Activated CD8-positive, alpha-beta T cell treated with anti-CD3 and anti-CD28 coated beads, Interleukin-2, amount 10 ng/mL, durations not matched to agents 7 days and 5 days (primary cell): Measurements from ENCODE around the gene TSC22D1. TPM values are rescaled to one million over a fixed set of nuclear protein-coding genes. Genes with fewer than 3 reads are reported as not detected.

ENCODE experiments used
- ATAC-seq: fragments of 150-1000 bp; cut with Tn5 transposase; one replicate; pipeline ENCODE4 v1.10.0; 2021; ENCODE audit warnings: moderate library complexity
- CTCF ChIA-PET: fragments of 350-600 bp; sonication (Branson Sonifier 250); formaldehyde crosslinking; loops from one replicate; lab custom pipeline; 2021; ENCODE audit warnings: antibody characterized with exemption; lab: Charles Lee
- POLR2A ChIA-PET: fragments of 350-600 bp; sonication (Branson Sonifier 250); formaldehyde crosslinking; loops from one replicate; lab custom pipeline; 2021; ENCODE audit warnings: antibody characterized with exemption; lab: Charles Lee
- DNase-seq: peaks from one replicate; pipeline ENCODE4 v3.0.0-alpha.2; 2020
- H3K27ac Mint-ChIP-seq: one replicate; pipeline ENCODE4 v1.8.0; 2021; ENCODE audit warnings: mild to moderate bottlenecking, mixed read lengths
- H3K27me3 Mint-ChIP-seq: one replicate; pipeline ENCODE4 v1.8.0; 2021; ENCODE audit warnings: low read depth, mixed read lengths
- H3K36me3 Mint-ChIP-seq: one replicate; pipeline ENCODE4 v1.8.0; 2021; ENCODE audit warnings: low read depth, mixed read lengths
- H3K4me1 Mint-ChIP-seq: one replicate; pipeline ENCODE4 v1.8.0; 2021; ENCODE audit warnings: low read depth, mixed read lengths
- H3K4me3 Mint-ChIP-seq: one replicate; pipeline ENCODE4 v1.8.0; 2021; ENCODE audit warnings: mild to moderate bottlenecking, mixed read lengths
- H3K9me3 Mint-ChIP-seq: one replicate; pipeline ENCODE4 v1.8.0; 2022; ENCODE audit warnings: mixed read lengths; ENCODE audit not compliant: insufficient read depth
- total RNA-seq, 2 experiments: library from RNA; stranded (reverse); gene quantifications; one replicate each; pipeline ENCODE4 v1.2.3, GENCODE V29; 2021

The TSC22D1 gene
- total RNA-seq, 2 experiments from 2014 or later, result 13.7 to 15.8 TPM

- POLR2A ChIA-PET, result no interaction called here
- Mint-ChIP-seq H3K36me3 (no peaks in the 10 kb centered on the region), H3K9me3 (no peaks in the 10 kb centered on the region), H3K27me3 (peaks cover 21% of the 10 kb centered on the region), H3K4me3 (peak overlapping the region; percentile 78), H3K4me1 (peaks cover 28% of the 10 kb centered on the region), H3K27ac (no peak overlapping the region)
- ATAC-seq, result no peak
- CTCF ChIA-PET, result interaction anchor here (0.9 to 5.6 kb wide), 4 partner anchors 244 to 530 kb away, joined by 3 to 62 read pairs (median 22); no protein-coding TSS in a partner anchor
- no peak for DNase-seq
Observed at GRCh38 chr13:44434766-44435141, 141.4 kb downstream of the TSC22D1 start.

- ChIA-PET POLR2A (no interaction called here), CTCF (interaction anchor here (1.3 to 5.6 kb wide), 4 partner anchors 243 to 529 kb away, joined by 3 to 62 read pairs (median 22); no protein-coding TSS in a partner anchor)
- Mint-ChIP-seq H3K4me3 (no peak overlapping the region), H3K4me1 (peaks cover 28% of the 10 kb centered on the region), H3K36me3 (no peaks in the 10 kb centered on the region), H3K9me3 (no peaks in the 10 kb centered on the region), H3K27me3 (peaks cover 21% of the 10 kb centered on the region), H3K27ac (no peak overlapping the region)
- ATAC-seq, result no peak
- no peak for DNase-seq
Observed at GRCh38 chr13:44433863-44434765, 142.0 kb downstream of the TSC22D1 start.

- POLR2A ChIA-PET, result no interaction called here
- ATAC-seq, result no peak
- H3K27ac Mint-ChIP-seq, result no peak overlapping the region
- CTCF ChIA-PET, result interaction anchor here (1.3 kb wide), 1 partner anchor 524 kb away, joined by 3 read pairs; no protein-coding TSS in a partner anchor
- no peak for DNase-seq
- H3K4me3 Mint-ChIP-seq, result no peak overlapping the region
- H3K9me3 Mint-ChIP-seq, result no peaks in the 10 kb centered on the region
- H3K4me1 Mint-ChIP-seq, result peaks cover 27% of the 10 kb centered on the region
- no peaks in the 10 kb centered on the region for H3K36me3 Mint-ChIP-seq
- peaks cover 22% of the 10 kb centered on the region for H3K27me3 Mint-ChIP-seq
Observed at GRCh38 chr13:44432650-44433049, 143.5 kb downstream of the TSC22D1 start.

GRCh38 chr13:44431150-44431549 lies 145.0 kb downstream of the TSC22D1 start:
- ATAC-seq (no peak), DNase-seq (no peak)
- no peaks in the 10 kb centered on the region for H3K36me3 Mint-ChIP-seq
- ChIA-PET POLR2A (no interaction called here), CTCF (no interaction called here)
- no peak overlapping the region for H3K4me3 Mint-ChIP-seq
- H3K27me3 Mint-ChIP-seq, result peaks cover 14% of the 10 kb centered on the region
- H3K27ac Mint-ChIP-seq, result no peak overlapping the region
- peaks cover 17% of the 10 kb centered on the region for H3K4me1 Mint-ChIP-seq
- no peaks in the 10 kb centered on the region for H3K9me3 Mint-ChIP-seq

GRCh38 chr13:44429311-44429710 lies 146.8 kb downstream of the TSC22D1 start:
- no peaks in the 10 kb centered on the region for H3K36me3 Mint-ChIP-seq
- H3K27me3 Mint-ChIP-seq, result peaks cover 5% of the 10 kb centered on the region
- ChIA-PET POLR2A (no interaction called here), CTCF (no interaction called here)
- no peak overlapping the region for H3K4me3 Mint-ChIP-seq
- DNase-seq (no peak), ATAC-seq (no peak)
- H3K4me1 Mint-ChIP-seq, result no peaks in the 10 kb centered on the region
- H3K27ac Mint-ChIP-seq, result no peak overlapping the region
- no peaks in the 10 kb centered on the region for H3K9me3 Mint-ChIP-seq

GRCh38 chr13:44426461-44426860 lies 149.7 kb downstream of the TSC22D1 start:
- peaks cover 17% of the 10 kb centered on the region for H3K27me3 Mint-ChIP-seq
- no peak for ATAC-seq
- no peaks in the 10 kb centered on the region for H3K9me3 Mint-ChIP-seq
- DNase-seq, result no peak
- H3K4me3 Mint-ChIP-seq, result no peak overlapping the region
- H3K27ac Mint-ChIP-seq, result no peak overlapping the region
- no peaks in the 10 kb centered on the region for H3K4me1 Mint-ChIP-seq
- ChIA-PET POLR2A (no interaction called here), CTCF (no interaction called here)
- H3K36me3 Mint-ChIP-seq, result no peaks in the 10 kb centered on the region

- no peaks in the 10 kb centered on the region for H3K4me1 Mint-ChIP-seq
- no peaks in the 10 kb centered on the region for H3K9me3 Mint-ChIP-seq
- ChIA-PET CTCF (no interaction called here), POLR2A (interaction anchor here (1.3 kb wide), 1 partner anchor 10 kb away, joined by 3 read pairs; no protein-coding TSS in a partner anchor)
- no peak overlapping the region for H3K27ac Mint-ChIP-seq
- ATAC-seq (no peak), DNase-seq (no peak)
- no peak overlapping the region for H3K4me3 Mint-ChIP-seq
- H3K36me3 Mint-ChIP-seq, result no peaks in the 10 kb centered on the region
- H3K27me3 Mint-ChIP-seq, result peaks cover 19% of the 10 kb centered on the region
Observed at GRCh38 chr13:44425815-44426078, 150.4 kb downstream of the TSC22D1 start.

- Mint-ChIP-seq H3K36me3 (no peaks in the 10 kb centered on the region), H3K27ac (no peak overlapping the region), H3K27me3 (peaks cover 19% of the 10 kb centered on the region), H3K4me1 (no peaks in the 10 kb centered on the region), H3K4me3 (no peak overlapping the region), H3K9me3 (no peaks in the 10 kb centered on the region)
- DNase-seq, result no peak
- POLR2A ChIA-PET, result interaction anchor here (1.3 kb wide), 1 partner anchor 9 kb away, joined by 3 read pairs; no protein-coding TSS in a partner anchor
- ATAC-seq, result no peak
- CTCF ChIA-PET, result no interaction called here
Observed at GRCh38 chr13:44425041-44425814, 150.9 kb downstream of the TSC22D1 start.

- no peak overlapping the region for H3K4me3 Mint-ChIP-seq
- H3K36me3 Mint-ChIP-seq, result no peaks in the 10 kb centered on the region
- ATAC-seq (no peak), DNase-seq (no peak)
- no peaks in the 10 kb centered on the region for H3K4me1 Mint-ChIP-seq
- H3K9me3 Mint-ChIP-seq, result no peaks in the 10 kb centered on the region
- POLR2A ChIA-PET, result no interaction called here
- CTCF ChIA-PET, result interaction anchor here (1.8 kb wide), 1 partner anchor 516 kb away, joined by 6 read pairs; no protein-coding TSS in a partner anchor
- no peak overlapping the region for H3K27ac Mint-ChIP-seq
- peaks cover 19% of the 10 kb centered on the region for H3K27me3 Mint-ChIP-seq
Observed at GRCh38 chr13:44423824-44424223, 152.3 kb downstream of the TSC22D1 start.

- Mint-ChIP-seq H3K36me3 (no peaks in the 10 kb centered on the region), H3K9me3 (no peaks in the 10 kb centered on the region), H3K27me3 (peaks cover 14% of the 10 kb centered on the region), H3K4me1 (no peaks in the 10 kb centered on the region), H3K27ac (no peak overlapping the region), H3K4me3 (no peak overlapping the region)
- ATAC-seq (no peak), DNase-seq (no peak)
- CTCF ChIA-PET, result interaction anchor here (1.8 kb wide), 1 partner anchor 515 kb away, joined by 6 read pairs; no protein-coding TSS in a partner anchor
- POLR2A ChIA-PET, result no interaction called here
Observed at GRCh38 chr13:44422755-44423643, 153.1 kb downstream of the TSC22D1 start.

- Mint-ChIP-seq H3K27ac (no peak overlapping the region), H3K27me3 (peaks cover 14% of the 10 kb centered on the region), H3K4me1 (no peaks in the 10 kb centered on the region), H3K36me3 (no peaks in the 10 kb centered on the region), H3K9me3 (no peaks in the 10 kb centered on the region), H3K4me3 (no peak overlapping the region)
- ChIA-PET POLR2A (no interaction called here), CTCF (interaction anchor here (1.8 kb wide), 1 partner anchor 514 kb away, joined by 6 read pairs; no protein-coding TSS in a partner anchor)
- DNase-seq, result no peak
- no peak for ATAC-seq
Observed at GRCh38 chr13:44421853-44422525, 154.1 kb downstream of the TSC22D1 start.
